ENCODE data around the gene CLDN4. TPM values are rescaled to one million over a fixed set of nuclear protein-coding genes. Genes with fewer than 3 reads are reported as not detected.
A peak's percentile ranks its signal among the peaks of the same experiment; 100 is the strongest.

Gene CLDN4
- total and polyA plus RNA-seq, 9 of the 15 experiments (the other 6 are each of a cell fraction or from before 2014, with no cell fraction given), result 0.05 to 0.60 (median 0.06) TPM; not detected in 3

GRCh38 chr7:73833251-73833919, 2.6 kb downstream of the CLDN4 start (continued):
- TF ChIP-seq ZNF740 (CRISPR knock-in tag; IDR thresholded peaks at IDR 0.05) (peak; percentile 43; the same call in 1 of the 2 replicates), ZNF740 (tag; IDR thresholded peaks at IDR 0.05) (no peak), NFE2 (IDR thresholded peaks at IDR 0.05; ENCODE audit: low read depth) (peak; percentile 91)

- Histone ChIP-seq H3K36me3 (ENCODE audit: control insufficient read depth, insufficient read depth, low read length) (no peaks in the 10 kb centered on the region), H3K4me1 (replicated peaks in 1 of 2; ENCODE audit: control insufficient read depth in 2 of 2, insufficient read depth in 2 of 2, low read length in 2 of 2) (peaks cover 10 to 28% of the 10 kb centered on the region in 2 experiments), H3K9me1 (ENCODE audit: control insufficient read depth, insufficient read depth, low read length) (no peaks in the 10 kb centered on the region), H3K9ac (ENCODE audit: insufficient read depth in 1 of 2, low read depth in 2 of 2, low read length in 2 of 2) (no peak overlapping the region), H3K79me2 (ENCODE audit: control insufficient read depth, insufficient read depth, low read length) (no peaks in the 10 kb centered on the region), H3K27ac (ENCODE audit: extremely low read depth, low read depth, low read length) (no peak overlapping the region), H4K20me1 (replicated peaks; ENCODE audit: control insufficient read depth, insufficient read depth, low read length) (no peaks in the 10 kb centered on the region), H3K27me3 (ENCODE audit: control insufficient read depth in 2 of 2, insufficient read depth in 2 of 2, low read length in 2 of 2) (no peaks in the 10 kb centered on the region), H3K9me3 (replicated peaks; ENCODE audit: control insufficient read depth, insufficient read depth, low read depth, low read length) (no peaks in the 10 kb centered on the region), H3K4me3 (no peak overlapping the region), H3K4me2 (ENCODE audit: insufficient read depth, low read length) (no peak overlapping the region), H2AFZ (ENCODE audit: low read depth, low read length) (no peak overlapping the region)
- ChIA-PET POLR2A (no interaction called here), CTCF (ENCODE audit: low intra/inter-chr PET ratio) (no interaction called here)
- DNase-seq (ENCODE audit: extremely low read depth in 1 of 4, low spot score in 3 of 4) (no peak), FAIRE-seq (no peak), ATAC-seq (no peak)
- TF ChIP-seq SRSF9 (IDR thresholded peaks at IDR 0.05; ENCODE audit: borderline replicate concordance, low read depth, low read length) (no peak), KAT8 (IDR thresholded peaks at IDR 0.05; ENCODE audit: low read depth) (no peak), RBM39 (optimal IDR thresholded peaks at IDR 0.05; ENCODE audit: low read depth, low read length) (no peak), E4F1 (CRISPR knock-in tag; IDR thresholded peaks at IDR 0.05; ENCODE audit: borderline replicate concordance) (no peak), GABPA (tag; conservative IDR thresholded peaks at IDR 0.05; ENCODE audit: low read depth) (no peak), NFYB (IDR thresholded peaks at IDR 0.05; ENCODE audit: extremely low read depth, insufficient read length) (no peak), ZNF263 (CRISPR knock-in tag; IDR thresholded peaks at IDR 0.05; ENCODE audit: borderline replicate concordance) (peak; percentile 69), ZBTB49 (CRISPR knock-in tag; IDR thresholded peaks at IDR 0.05; ENCODE audit: borderline replicate concordance) (no peak), ETV6 (IDR thresholded peaks at IDR 0.05; ENCODE audit: borderline replicate concordance in 1 of 2, low read depth in 2 of 2, low read length in 1 of 2) (no peak), ETV6 (CRISPR knock-in tag; IDR thresholded peaks at IDR 0.05; ENCODE audit: borderline replicate concordance) (no peak)
- intact Hi-C loops (cut with micrococcal nuclease), result no loop called here
- BruUV-seq (replicated peaks), result no TSS peak
- in situ Hi-C loops (cut with MboI), result no loop called here
- 67% methylated on average over 10 of the region's 11 CpGs for WGBS (ENCODE audit: insufficient coverage, low coverage, missing lambda C conversion rate)
These were observed 3.9 kb downstream of the CLDN4 start for GRCh38 chr7:73834626-73835191.

All from K562 (cell line).